Measurements from ENCODE around the gene SPRY2.
"Not testable (repeated sequence)": the region's sequence is repeated elsewhere in the genome, so short reads cannot be mapped to it uniquely, and the experiment has no call there.

SPRY2 gene, protein sequence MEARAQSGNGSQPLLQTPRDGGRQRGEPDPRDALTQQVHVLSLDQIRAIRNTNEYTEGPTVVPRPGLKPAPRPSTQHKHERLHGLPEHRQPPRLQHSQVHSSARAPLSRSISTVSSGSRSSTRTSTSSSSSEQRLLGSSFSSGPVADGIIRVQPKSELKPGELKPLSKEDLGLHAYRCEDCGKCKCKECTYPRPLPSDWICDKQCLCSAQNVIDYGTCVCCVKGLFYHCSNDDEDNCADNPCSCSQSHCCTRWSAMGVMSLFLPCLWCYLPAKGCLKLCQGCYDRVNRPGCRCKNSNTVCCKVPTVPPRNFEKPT

DNA sequence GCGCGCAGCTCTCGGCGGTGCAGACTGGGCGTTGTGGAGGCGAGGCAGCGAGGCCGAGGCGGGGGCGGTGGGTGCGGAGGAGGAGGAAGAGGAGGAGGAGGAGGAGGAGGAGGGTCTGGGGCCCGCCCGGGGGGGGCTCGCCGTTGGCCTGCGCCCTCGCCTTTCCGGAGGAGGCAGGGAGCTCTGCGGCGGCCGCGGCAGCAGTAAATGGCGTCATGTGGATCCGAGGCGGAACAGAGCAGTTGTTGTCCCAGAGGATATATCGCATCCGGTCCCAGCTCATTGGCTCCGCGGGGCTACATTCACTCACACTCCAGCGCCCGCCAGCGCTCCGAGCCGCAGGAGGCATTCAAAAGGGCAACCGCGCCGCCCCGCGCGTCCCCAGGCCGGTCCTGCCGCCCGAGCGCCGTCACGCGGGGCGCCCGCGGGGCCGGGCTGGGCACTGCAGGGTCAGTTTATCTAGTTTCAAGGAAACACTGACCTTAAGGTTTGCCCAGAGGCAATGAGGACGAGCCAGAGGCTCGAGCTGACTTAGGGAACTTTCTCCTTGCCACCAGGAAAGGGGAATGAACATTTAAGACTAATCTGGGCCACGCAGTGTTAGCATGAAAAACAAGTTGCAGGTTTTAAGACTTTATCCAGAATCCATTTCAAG, at the start of gene SPRY2:
Gene SPRY2, minus strand, starts transcription at position 26 of the 655 bp plus-strand sequence. CDS start 3,421 bp downstream, outside the sequence.
- peak; percentile 98 for DNase-seq

DNA sequence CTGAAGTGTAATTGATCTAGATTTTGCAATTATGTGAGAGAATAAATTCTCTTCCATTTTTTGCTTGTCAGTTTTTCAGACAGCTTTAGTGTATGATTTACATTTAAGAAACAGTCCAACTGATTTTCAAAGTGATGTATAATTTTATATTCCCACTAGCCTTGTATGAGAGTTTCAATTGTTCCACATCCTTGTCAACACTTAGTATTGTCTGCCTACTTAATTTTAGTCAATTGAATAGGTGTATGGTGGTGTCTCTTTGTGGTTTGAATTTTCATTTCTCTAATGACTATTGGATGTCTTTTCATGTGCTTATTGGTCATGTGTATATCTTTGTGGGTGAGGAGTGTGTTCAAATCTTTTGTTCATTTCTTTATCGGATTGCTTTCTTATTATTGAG, 49.4 kb upstream of the SPRY2 start:
- no peak for DNase-seq

DNA sequence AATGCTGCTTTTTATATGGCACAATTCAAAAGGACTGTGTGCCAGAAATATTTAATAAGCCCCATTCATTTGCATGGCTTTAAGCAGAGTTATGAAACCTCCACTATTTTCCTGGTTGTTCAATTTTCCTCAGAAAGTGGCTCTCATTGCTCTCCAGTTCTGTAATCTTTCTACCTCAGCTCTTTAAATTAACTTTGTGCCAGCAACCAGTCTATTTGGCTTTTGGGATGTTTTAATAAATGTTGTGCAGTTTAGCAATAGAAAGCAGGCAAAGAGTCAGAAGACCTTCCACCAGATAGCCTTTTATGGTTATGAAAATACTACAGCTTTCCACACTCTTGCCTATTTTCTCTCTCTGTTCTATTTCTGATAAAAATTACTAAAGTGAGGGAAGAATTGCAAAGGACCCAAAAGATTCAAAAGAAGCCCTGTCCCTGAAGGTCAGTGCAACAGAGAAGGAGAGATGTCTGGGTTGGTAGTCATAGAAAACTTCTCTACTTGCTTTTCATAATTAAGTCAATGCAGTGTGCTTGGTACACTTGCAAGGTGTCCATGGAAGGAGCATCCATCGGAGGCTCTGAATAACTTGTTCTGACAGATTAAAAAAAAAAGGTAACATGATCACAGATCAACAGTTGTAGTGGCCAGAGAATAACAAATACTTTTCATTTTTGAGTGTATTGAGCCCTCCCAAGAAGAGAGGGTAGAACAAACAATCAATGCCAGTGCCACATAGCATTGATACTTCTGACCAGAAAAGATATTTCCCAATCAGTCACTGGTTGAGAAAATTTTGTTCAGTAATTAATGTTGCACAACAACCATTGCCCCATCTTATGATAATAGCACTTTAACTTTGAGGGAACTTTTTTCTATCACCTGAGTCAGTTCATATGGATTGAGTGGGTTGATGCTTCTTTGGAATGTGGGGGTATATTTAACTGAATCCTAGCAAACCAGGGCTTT, 48.4 kb upstream of the SPRY2 start:
- DNase-seq: no peak

DNA sequence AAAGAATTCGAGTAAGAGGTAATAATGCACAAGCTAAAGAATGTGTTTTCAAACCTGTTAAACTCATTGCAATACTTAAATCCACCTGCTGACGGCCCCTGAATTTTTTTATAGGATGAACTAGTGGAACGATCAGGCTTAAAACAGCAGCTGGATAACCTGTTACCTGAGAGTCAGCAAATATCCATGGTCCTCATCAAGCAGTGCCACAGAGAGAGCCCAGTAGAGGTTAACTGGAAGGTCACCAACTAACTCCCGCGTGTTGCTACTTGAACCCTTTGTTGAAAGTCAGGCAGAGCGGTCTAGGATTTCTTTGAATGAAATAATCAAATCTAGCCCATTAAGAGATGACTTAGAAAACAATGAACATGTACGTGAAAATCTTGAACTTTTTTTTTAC, 47.6 kb upstream of the SPRY2 start:
- DNase-seq: no peak

DNA sequence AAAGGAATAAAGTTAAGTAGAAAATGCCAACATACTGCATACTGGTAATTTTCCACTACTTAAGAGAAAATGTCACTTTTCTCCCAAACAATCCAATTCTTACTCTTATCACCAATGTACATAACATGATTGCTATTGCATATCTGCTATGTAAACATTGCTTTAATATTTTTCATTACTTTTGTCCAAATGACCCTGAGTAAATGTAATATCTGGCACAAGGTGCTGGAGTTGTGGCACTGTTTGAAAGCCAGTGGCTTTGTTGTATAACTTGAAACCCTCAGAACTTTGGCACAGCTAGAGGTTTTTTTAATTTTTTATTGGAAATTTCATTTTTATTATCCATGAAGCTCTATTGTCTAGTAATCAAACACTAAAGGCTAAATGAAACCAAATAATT, 45.7 kb upstream of the SPRY2 start:
- DNase-seq: no peak

DNA sequence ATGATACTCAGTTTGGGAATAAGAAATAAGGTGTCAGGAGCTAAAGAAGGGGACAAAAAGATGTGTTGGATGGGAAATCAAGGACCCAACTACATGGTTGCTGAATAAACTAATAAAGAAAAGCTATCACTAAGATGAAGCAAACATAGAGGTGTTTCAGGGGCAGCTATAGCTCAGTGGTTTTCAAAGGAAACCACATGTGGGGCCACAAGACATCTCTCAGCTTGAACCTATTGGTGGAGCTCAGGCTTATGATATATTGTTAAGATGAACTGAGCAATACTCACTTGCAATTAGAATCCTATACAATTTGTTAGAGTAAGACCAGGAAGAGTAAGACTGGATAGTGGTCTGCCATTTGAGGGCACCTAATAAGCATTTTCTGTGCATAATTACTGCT, 45.1 kb upstream of the SPRY2 start:
- DNase-seq: no peak

DNA sequence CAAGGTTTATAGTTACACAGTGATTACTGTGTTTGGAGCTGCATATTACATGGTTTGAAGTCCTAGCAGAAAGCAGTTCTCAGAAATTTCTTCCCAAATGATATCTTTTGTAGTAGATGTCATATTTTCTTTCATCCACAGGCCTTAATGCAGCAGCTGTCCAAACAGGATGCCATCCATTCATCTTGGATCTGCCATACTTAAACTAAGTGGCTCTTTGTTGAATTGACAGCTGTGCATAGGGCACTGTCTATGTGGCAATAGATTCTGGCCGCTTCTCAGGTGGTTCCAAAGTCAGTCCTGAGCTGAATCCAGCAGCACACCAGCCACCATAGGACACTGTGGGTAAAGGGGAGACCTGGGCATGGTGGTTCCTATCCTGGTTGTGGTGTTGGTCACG, 41.6 kb upstream of the SPRY2 start:
- DNase-seq: no peak

DNA sequence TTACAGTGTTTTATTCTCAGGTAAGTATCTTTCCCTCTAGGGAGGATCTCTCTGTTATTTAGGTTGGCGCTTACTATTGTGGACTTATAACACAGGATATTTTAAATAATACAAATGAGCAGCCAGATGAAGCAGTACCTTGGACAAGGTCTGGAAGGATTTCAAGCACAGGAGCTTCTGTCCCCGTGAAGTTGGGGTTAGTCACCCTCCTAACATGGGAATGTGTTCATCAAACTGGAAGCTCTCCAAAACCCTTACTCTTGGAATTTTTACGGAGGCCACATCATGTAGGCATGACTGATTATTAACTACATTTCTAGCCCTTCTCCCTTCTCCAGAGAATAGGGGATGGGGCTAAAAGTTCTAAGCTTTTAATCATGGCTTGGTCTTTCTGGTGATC, 38.3 kb upstream of the SPRY2 start:
- no peak for DNase-seq

DNA sequence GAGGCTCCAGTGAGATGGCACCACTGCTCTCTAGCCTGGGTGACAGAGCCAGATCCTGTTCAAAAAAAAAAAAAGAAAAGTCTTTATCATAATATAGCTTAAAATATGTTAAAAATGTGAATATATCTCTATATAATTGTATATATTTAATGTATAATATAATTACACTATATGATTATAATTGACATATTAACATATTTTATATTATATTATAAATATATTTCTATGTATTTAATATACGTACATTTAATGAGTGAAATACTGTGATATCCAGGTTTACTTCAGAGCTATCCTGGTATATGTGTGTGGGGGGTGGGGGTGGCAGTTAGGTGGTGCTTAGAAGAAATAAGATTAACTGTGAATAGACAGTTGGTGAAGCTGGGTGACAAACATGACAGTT, 35.6 kb upstream of the SPRY2 start:
- no peak for DNase-seq

DNA sequence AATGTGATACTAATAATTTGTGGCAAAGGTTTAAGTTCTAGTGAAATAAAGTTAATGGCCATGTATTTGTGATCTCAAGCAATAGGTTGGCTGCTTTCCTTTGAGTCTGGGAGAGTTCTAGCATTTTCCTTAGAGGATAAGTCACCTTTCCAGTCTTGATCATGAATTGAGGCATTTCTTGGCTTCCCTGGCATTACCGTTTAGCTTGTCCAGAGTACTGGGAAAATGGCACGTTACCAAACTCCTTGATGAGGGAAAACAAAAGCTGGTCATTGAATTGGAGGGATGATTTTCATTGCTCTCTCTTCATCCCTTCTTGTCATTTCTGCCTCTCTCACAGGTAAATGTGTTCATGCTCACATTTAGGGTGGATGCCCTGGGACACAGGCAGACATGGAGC, 34.0 kb upstream of the SPRY2 start:
- no peak for DNase-seq

DNA sequence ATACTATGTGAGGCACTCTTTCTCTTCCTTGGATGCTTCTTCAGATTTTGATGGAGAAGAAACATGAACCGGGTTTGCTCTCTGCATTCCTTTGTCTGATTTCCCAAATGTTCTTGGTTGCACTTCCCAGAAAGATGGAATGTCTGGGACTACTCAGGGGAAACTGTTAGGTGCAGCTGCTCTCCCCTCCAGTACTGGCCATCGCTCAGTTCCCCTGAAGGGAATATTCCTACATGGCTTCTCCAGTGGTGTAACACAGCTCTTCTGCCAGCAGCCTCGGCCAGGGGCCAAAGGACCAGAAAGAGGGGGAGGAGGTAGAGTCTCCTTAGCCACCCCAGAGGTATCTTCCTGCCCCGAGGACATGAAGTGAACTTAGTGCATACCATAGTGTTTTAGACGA, 33.5 kb upstream of the SPRY2 start:
- no peak for DNase-seq

DNA sequence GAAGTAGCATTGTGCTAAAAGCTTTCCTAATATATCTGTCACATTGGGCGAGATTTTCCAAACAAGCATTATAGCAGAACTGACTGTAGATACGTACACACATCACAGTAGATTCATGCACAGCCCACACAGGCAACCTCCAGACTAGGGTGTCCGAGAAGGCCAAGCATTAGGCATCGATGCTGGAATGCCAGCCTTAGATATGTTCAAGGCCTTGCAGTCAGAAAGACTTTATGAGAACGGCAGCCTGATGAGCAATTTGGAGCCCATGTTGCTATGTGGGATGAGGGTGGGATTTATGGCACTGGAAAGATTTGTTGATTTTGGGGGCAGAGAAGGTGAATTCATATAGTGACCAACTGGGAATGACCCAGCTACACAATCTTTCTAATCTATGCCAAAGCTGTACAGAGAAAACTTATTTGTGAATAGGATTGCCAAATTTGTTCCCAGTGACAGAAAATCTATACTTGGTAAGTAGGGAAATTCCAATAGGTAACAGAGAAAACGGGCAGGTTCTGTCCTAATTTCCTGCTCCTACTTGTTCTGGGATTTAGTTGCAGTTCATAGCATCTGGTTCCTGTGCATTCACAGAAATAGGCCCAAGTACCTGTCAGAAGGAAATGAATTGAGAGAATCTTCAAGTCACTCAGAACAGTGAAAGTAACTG, 31.0 kb upstream of the SPRY2 start:
- DNase-seq: no peak

DNA sequence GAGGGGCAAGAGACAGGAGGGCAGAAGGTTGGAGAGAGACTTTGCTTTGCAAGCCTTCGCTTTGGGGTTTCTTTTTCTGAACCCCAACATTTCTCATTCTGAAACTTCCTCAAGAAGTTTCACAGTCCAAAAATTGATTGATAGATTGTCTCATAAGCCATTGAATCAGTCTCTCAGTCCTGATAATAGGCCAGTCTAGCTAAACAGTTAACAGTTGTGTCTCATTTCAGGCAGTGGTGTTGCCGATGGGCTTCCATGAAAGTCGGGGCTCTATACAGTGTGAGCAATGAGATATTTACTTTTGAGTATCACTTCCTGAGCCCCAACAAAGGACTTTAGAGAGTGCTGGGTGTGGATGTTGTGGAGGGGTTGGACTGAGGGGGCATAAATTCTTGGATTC, 26.5 kb upstream of the SPRY2 start:
- no peak for DNase-seq

DNA sequence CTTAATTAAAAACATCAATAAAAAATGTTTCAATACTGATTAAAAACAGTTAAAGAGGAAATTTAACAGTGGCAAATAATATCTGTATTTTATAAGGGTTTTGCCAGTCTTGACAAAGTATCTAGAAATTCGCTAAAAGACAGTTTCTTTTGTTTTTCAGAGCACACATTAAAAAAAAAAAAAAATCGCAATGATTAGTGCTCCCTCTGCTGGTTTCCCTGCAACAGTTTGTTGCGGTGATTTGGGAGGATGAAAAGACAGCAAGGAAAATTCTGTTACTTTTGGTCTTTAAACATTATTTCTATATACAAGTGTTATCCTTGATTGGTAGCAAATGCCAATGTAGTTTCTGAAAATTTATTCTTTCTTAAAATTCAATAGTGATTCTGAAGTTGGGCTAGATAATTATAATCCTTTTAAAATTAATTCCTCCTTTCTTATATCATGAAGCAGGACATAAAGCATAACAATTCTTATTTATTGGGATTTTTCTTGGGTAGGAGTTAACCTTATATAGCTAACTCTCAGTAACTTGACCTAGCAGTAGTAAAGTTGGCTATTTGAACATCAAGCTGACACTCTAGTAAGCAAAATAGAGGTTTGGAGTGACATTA, 23.1 kb upstream of the SPRY2 start:
- DNase-seq: no peak

DNA sequence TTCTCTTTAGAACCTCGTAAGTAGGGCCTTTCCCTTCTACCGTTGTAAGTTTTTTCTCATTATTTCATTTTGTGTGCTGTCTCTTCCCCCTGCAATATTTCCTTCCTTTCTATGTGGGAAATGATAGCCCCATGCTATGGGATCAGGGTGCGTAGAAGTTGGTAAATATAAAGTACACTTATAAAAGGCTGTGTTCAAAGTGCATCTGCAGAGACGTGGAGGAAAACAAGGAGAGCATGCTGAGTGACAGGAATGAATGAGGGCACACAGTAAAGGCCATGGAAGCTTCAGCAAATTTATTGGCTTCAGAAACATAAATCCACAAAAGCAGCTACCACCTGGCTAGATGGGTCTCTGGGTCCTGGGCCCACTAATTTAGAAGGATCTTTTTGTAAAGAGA, 21.6 kb upstream of the SPRY2 start:
- DNase-seq: no peak

DNA sequence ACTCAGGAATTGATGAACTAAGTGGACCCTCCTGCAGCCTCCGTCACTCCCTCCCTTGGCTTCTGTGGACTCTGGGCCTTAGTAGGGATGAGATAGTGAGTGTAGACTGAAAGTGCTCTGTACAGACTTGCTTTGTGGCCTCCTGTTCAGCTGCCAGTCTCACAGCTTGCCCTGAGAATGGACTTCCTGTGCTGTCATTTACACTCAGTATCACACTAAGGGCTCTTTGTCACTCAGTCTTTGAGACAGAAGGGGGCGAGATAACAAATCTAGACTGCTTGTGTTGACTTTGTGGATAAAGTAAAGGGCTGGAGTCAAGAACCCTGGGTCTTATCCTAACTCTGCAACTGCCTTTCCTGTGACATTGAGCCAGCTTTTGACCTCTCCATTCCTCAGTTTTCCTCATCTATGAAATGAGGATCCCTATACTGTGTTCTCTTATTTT, 21.0 kb upstream of the SPRY2 start:
- DNase-seq: no peak

DNA sequence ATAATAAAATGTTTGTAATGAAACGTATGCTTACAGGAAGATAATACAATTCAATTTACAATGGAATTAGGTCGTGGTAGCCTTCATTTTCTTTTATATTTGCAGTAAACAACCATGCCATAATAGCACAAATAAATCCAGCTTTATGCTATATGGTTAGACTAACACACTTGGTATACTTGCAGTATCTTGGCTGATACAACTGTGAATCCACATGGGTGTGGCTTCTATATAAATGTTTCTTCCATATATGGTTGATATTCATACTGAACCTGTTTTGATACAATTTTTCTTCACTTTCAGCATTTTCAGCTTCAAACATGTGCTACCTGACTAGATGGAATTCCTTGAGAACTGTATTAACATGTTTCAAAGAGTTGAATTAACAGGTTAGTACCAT, 20.4 kb upstream of the SPRY2 start:
- DNase-seq: no peak

DNA sequence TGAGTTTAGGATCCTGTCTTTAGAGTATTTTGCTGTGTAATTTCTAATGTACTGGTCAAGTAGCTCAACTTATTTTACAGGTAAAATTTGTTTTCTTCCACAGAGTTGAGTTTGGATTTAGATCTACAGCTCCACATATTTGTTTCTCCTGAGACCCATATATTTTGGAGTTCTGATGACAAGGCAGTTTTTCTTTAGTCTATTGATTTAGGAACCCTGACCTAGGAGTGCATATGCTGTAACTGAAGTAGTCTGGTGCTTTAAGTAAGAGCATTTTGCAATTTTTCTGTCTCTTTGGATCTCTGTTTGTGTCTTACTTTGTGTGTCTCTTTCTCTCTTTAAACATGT, 19.5 kb upstream of the SPRY2 start:
- DNase-seq: no peak

DNA sequence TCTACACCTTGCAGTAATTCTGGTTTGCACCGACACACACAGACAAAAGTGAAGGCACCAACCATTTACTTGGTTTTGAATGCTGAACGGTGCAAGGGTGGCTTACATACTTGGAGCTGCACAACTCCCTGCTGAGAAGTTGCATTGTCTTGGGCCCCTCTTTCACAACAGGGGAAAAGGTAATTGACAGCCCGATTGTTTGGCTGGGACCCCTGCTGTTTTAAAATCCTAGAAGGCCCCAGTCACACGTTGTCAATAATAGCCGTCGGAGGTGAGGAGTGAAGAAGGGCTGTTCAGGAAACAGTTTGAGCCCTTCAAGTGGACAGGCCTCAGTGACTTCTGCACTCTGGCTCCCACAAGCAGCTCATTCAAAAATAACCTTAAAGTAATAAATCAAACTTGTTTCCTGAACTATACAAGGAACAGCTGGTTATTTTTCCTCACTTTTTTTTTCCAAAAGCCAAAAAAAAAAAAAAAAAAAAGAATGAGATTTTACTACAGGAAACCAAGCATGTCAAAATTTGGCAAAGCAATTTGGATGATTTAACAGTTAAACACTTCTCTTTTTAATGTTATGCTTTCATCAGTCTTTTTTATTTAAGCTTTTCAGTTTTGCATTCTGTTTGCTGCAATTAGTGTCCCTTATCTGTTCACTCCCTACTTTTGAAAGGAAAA, 19.0 kb upstream of the SPRY2 start:
- no peak for DNase-seq

DNA sequence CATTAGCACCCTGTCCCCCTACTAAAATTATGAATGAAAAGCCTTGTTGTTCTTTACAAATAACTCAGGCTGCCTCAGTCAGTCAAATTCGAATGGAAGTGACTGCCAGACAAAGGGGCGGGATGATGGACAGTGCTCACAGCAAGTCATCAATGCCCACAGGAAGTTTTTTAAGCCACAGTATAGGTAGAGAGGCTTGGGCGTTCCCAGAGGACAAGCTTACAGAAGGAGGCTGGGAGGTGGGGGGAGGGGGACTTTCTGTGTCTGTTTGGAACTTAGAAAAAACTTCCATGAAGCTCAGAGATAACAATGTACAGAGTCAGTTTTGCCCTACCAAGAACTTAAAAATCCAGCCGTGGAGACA, 18.5 kb upstream of the SPRY2 start:
- DNase-seq: no peak

DNA sequence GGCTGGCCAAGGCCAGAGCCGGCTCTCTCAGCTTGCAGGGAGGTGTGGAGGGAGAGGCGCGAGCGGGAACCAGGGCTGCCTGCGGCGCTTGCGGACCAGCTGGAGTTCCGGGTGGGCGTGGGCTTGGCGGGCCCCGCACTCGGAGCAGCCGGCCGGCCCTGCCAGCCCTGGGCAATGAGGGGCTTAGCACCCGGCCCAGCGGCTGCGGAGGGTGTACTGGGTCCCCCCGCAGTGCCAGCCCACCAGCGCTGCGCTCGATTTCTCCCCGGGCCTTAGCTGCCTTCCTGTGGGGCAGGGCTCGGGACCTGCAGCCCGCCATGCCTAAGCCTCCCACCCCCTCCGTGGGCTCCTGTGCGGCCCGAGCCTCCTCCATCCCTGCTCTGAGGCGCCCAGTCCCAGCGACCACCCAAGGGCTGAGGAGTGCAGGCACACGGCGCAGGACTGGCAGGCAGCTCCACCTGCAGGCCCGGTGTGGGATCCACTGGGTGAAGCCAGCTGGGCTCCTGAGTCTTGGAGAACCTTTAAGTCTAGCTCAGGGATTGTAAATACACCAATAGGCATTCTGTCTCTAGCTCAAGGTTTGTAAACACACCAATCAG, 14.7 kb upstream of the SPRY2 start:
- DNase-seq: not testable (repeated sequence)

DNA sequence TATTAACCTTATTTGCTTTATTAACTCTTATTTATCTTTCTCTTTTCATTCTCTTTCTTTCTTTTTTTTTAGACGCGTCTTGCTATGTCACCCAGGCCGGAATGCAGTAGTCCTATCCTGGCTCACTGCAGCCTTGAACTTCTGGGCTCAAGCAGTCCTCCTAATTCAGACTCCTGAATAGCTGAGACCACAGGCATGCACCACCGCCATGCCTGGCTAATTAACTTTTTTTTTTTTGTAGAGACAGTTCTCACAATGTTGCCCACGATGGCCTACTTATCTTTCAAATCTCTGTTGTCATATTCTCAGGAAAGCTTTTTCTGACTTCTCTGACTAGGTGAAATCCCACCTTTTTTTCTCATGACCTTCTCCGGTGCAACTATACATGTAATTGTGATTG, 7.8 kb upstream of the SPRY2 start:
- DNase-seq: no peak
